HL-60 (cell line): ENCODE data around the gene CD40.

ENCODE experiments used
- DNase-seq, 2 experiments: peaks; one replicate each; pipeline ENCODE4 v3.0.0-alpha.2; 2010 to 2020; ENCODE audit warnings: low read depth in 1 of 2, low spot score in 1 of 2
- H3K27ac ChIP-seq: fragments of 250-450 bp; sonication (Bioruptor Pico); replicated peaks from 2 replicates; pipeline ENCODE4 v1.5.1; 2020; ENCODE audit warnings: mild to moderate bottlenecking, moderate library complexity
- H3K27me3 ChIP-seq: fragments of 250-450 bp; sonication (Bioruptor Pico); 2 replicates; pipeline ENCODE4 v1.5.1; 2021; ENCODE audit warnings: mild to moderate bottlenecking, moderate library complexity; ENCODE audit not compliant: insufficient read depth, poor library complexity, severe bottlenecking
- H3K4me3 ChIP-seq: replicated peaks from 2 replicates; pipeline ENCODE4 v1.5.1; 2011; ENCODE audit warnings: mild to moderate bottlenecking, control low read depth, low read length; ENCODE audit not compliant: insufficient read depth
- CTCF ChIP-seq: IDR thresholded peaks from one replicate; pipeline ENCODE4 v1.5.1; 2011; ENCODE audit warnings: low read length, control low read depth, inconsistent platforms; ENCODE audit not compliant: insufficient read depth
- GABPA ChIP-seq: IDR thresholded peaks from 2 replicates; pipeline ENCODE4 v1.6.1; 2012; ENCODE audit warnings: low read depth
- POLR2AphosphoS5 ChIP-seq: IDR thresholded peaks from 2 replicates; pipeline ENCODE4 v1.6.1; 2012; ENCODE audit warnings: low read depth
- REST ChIP-seq: IDR thresholded peaks from 2 replicates; pipeline ENCODE4 v1.6.1; 2012; ENCODE audit warnings: low read depth; ENCODE audit not compliant: insufficient replicate concordance
- SPI1 ChIP-seq: IDR thresholded peaks from 2 replicates; pipeline ENCODE4 v1.6.1; 2012; ENCODE audit warnings: low read depth, mild to moderate bottlenecking, borderline replicate concordance

CD40 gene

GRCh38 chr20:46174469-46175126, 56.5 kb downstream of the CD40 start:
- no peak for TF ChIP-seq REST
- TF ChIP-seq GABPA = no peak
- peak; percentile 31 for TF ChIP-seq CTCF
- no peak for TF ChIP-seq SPI1
- no peak overlapping the region for H3K4me3 ChIP-seq
- DNase-seq = peak; percentile 20 to 60
- no peak overlapping the region for H3K27ac ChIP-seq
- peaks cover 17% of the 10 kb centered on the region for H3K27me3 ChIP-seq

- TF ChIP-seq REST (no peak), CTCF (no peak), POLR2AphosphoS5 (no peak), SPI1 (no peak), GABPA (no peak)
- Histone ChIP-seq H3K4me3 (no peak overlapping the region), H3K27me3 (peaks cover 20% of the 10 kb centered on the region), H3K27ac (no peak overlapping the region)
- DNase-seq = no peak
Measured at GRCh38 chr20:46175127-46175494, 57.0 kb downstream of the CD40 start.

- DNase-seq = no peak
- no peak for TF ChIP-seq POLR2AphosphoS5
- no peak for TF ChIP-seq CTCF
- TF ChIP-seq REST = no peak
- no peak for TF ChIP-seq SPI1
- no peak for TF ChIP-seq GABPA
- H3K27me3 ChIP-seq = peaks cover 22% of the 10 kb centered on the region
- no peak overlapping the region for H3K4me3 ChIP-seq
- no peak overlapping the region for H3K27ac ChIP-seq
Measured at GRCh38 chr20:46176739-46177378, 58.7 kb downstream of the CD40 start.
